NB4 (cell line): ENCODE results near the gene PYY.

Experiments used
- DNase-seq: peaks from one replicate; pipeline ENCODE4 v3.0.0; 2010; ENCODE audit warnings: low read depth
- H3K4me3 ChIP-seq: one replicate; pipeline ENCODE4 v1.5.1; 2011; ENCODE audit warnings: mild to moderate bottlenecking, low read depth, low read length, moderate library complexity
- MYC ChIP-seq: IDR thresholded peaks from 2 replicates; pipeline ENCODE4 v1.6.1; 2011; ENCODE audit warnings: low read depth, low read length
- POLR2A ChIP-seq: IDR thresholded peaks from 2 replicates; pipeline ENCODE4 v1.6.1; 2011; ENCODE audit warnings: mild to moderate bottlenecking; ENCODE audit not compliant: insufficient read length; ENCODE audit errors: extremely low read depth
- TF ChIP-seq, protein P1 (sequence below): IDR thresholded peaks from one replicate; pipeline ENCODE4 v1.5.1; 2012; ENCODE audit warnings: low read depth, low read length
- TF ChIP-seq, protein P2 (sequence below): IDR thresholded peaks from 2 replicates; pipeline ENCODE4 v1.6.1; 2011; ENCODE audit warnings: low read depth, low read length

PYY gene

DNA sequence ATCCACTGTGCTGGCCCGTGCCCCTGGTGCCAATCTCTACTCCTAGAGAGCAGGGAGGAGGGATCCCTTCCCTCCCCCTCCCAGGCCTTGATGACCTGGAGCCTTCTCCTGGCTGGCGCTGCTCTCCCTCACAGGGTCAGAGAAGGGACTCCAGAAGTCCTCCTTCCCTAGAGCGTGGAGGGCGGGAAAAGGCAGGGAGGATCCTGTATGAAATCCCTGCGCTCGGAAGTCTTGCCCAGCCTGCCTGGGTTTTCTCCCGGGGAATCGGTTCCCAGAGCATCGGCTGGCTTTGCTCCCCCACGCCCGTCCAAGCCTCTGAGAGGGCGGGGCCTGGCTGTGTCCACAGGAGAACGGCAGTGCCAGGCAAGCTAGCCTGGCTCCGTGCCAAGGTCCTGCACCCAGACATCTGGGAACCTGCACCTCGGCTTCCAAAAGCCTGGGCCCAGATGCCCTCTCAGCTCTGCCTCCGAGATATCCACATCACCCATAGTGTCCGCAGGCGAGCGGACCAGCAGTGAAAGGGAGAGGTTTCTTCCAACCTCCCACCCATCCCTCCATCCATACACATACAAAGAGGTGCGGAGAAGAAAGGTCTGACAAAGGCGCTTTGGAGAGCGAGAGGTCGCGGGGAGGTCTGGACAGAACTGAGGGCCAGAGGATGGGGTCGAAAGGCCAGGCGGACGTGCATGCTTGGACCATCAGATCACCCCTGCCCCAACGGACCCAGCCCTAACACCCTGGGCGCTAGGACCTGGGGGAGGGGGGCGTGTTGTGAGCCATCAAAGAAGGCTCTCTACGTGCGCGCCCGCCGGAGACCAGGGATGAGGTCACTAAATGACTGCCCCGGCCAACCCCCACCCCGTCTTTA is 47.5 kb downstream of the PYY start:
- TF ChIP-seq, protein P1, sequence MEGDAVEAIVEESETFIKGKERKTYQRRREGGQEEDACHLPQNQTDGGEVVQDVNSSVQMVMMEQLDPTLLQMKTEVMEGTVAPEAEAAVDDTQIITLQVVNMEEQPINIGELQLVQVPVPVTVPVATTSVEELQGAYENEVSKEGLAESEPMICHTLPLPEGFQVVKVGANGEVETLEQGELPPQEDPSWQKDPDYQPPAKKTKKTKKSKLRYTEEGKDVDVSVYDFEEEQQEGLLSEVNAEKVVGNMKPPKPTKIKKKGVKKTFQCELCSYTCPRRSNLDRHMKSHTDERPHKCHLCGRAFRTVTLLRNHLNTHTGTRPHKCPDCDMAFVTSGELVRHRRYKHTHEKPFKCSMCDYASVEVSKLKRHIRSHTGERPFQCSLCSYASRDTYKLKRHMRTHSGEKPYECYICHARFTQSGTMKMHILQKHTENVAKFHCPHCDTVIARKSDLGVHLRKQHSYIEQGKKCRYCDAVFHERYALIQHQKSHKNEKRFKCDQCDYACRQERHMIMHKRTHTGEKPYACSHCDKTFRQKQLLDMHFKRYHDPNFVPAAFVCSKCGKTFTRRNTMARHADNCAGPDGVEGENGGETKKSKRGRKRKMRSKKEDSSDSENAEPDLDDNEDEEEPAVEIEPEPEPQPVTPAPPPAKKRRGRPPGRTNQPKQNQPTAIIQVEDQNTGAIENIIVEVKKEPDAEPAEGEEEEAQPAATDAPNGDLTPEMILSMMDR, result no peak
- TF ChIP-seq POLR2A, result no peak
- TF ChIP-seq, protein P2, sequence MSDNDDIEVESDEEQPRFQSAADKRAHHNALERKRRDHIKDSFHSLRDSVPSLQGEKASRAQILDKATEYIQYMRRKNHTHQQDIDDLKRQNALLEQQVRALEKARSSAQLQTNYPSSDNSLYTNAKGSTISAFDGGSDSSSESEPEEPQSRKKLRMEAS, result no peak
- TF ChIP-seq MYC, result no peak
- peak; percentile 40 for DNase-seq
- H3K4me3 ChIP-seq, result no peak overlapping the region

DNA sequence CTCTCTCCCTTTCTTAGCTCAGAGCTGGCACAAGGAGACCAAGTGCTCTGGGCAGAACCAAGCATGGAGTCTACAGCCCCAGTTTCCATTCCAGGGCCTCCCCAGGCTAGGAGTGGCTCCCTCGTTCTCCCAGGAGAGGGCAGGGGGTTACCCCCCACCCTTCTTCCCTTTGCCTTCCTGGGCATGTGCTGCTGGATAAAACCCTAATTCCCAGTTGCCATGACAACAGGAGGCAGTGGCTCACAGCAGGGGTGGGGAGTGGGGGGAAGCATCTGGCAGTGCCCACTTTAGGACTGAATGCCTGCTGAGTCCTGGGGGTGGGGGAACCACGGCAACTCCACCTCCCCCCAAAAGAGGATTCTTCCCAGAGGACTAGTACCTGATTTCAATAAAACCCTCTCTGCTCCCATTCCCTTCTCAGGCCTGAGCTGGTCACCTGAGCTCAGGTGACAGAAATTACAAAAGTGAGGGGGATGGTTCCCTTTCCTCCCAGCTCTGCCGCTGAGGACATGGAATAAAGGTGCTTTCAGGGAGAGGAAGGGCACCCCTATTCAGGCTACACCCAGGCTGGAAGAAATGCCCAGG is 48.2 kb downstream of the PYY start:
- DNase-seq, result no peak
- H3K4me3 ChIP-seq, result no peak overlapping the region
- TF ChIP-seq, protein P1, result no peak
- TF ChIP-seq, protein P2, result no peak
- no peak for TF ChIP-seq MYC
- no peak for TF ChIP-seq POLR2A
